ENCODE data around the gene SDK2. TPM values are rescaled to one million over a fixed set of nuclear protein-coding genes. Genes with fewer than 3 reads are reported as not detected.

Gene SDK2
- total RNA-seq, 1 donor from 2014 or later, result 11.2 TPM

DNA sequence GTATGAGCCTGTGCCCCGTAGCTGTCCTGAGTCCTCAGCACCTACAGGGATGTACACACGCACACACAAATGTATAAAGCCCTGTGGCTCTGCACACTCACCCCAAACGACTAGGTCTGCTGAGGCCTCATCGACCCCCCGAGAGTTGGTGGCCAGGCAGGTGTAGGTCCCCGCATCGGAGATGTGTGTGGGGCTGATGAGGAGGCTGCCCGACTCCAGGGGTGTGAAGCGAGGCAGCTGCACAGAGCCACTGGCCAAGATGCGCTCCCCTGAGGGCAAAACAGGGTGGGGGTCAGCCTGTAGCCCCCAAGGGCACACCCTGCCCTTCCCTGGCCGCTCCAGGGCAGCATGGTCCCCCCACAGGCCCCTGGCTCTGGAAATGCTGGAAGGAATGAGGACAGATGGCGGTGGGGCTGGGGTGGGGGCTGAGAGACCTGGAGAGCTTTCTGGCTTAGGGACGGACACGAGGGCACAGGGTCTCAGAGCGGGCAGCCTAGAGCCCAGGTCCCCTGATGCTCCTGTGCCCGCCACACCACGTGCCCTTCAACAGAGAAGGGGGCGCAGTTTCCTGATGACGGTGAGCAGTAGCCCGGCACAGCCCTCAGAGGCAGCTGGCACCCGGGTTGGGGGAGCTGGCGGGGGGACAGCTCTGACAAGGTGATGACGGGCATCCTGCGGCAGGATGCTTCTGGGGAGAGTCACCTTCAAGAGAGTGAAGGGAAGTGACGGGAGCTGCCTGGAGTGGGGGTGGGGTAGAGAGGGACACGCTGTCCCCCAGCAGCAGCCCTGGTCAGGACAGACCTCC is 212.6 kb downstream of the SDK2 start:
- Histone ChIP-seq H3K27ac (ENCODE audit: low read depth, low read length) (no peak overlapping the region), H4K20me1 (ENCODE audit: insufficient read depth, low read length) (no peaks in the 10 kb centered on the region), H3K36me3 (ENCODE audit: insufficient read depth, low read length) (no peaks in the 10 kb centered on the region), H2AFZ (ENCODE audit: low read depth, low read length) (no peak overlapping the region), H3K9ac (ENCODE audit: low read length) (no peak overlapping the region), H3K79me2 (ENCODE audit: insufficient read depth, low read length) (no peaks in the 10 kb centered on the region), H3K4me1 (ENCODE audit: insufficient read depth, low read length) (no peaks in the 10 kb centered on the region), H3K9me3 (ENCODE audit: insufficient read depth, low read depth, low read length) (no peaks in the 10 kb centered on the region), H3K27me3 (ENCODE audit: insufficient read depth, low read length) (no peaks in the 10 kb centered on the region), H3K4me3 (ENCODE audit: insufficient read depth, low read depth, low read length) (no peak overlapping the region), H3K4me2 (ENCODE audit: low read length) (no peak overlapping the region)
- DNase-seq (ENCODE audit: low read depth), result no peak
- H3K4me1 Mint-ChIP-seq (ENCODE audit: low read depth, unreplicated experiment), result peaks cover 7% of the 10 kb centered on the region
- no peak for FAIRE-seq
- H3K27ac Mint-ChIP-seq (ENCODE audit: unreplicated experiment), result no peak overlapping the region
- TF ChIP-seq EZH2 (IDR thresholded peaks at IDR 0.05; ENCODE audit: insufficient read depth, low read length), result no peak
- TF ChIP-seq, protein P1, sequence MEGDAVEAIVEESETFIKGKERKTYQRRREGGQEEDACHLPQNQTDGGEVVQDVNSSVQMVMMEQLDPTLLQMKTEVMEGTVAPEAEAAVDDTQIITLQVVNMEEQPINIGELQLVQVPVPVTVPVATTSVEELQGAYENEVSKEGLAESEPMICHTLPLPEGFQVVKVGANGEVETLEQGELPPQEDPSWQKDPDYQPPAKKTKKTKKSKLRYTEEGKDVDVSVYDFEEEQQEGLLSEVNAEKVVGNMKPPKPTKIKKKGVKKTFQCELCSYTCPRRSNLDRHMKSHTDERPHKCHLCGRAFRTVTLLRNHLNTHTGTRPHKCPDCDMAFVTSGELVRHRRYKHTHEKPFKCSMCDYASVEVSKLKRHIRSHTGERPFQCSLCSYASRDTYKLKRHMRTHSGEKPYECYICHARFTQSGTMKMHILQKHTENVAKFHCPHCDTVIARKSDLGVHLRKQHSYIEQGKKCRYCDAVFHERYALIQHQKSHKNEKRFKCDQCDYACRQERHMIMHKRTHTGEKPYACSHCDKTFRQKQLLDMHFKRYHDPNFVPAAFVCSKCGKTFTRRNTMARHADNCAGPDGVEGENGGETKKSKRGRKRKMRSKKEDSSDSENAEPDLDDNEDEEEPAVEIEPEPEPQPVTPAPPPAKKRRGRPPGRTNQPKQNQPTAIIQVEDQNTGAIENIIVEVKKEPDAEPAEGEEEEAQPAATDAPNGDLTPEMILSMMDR (IDR thresholded peaks at IDR 0.05; ENCODE audit: insufficient read depth, low read depth, low read length), result no peak
- no peak overlapping the region for H3K4me3 Mint-ChIP-seq (ENCODE audit: unreplicated experiment)
- no peaks in the 10 kb centered on the region for H3K36me3 Mint-ChIP-seq (ENCODE audit: low read depth, unreplicated experiment)
- H3K27me3 Mint-ChIP-seq (ENCODE audit: low read depth, unreplicated experiment), result no peaks in the 10 kb centered on the region
- H3K9me3 Mint-ChIP-seq (ENCODE audit: unreplicated experiment), result no peaks in the 10 kb centered on the region

DNA sequence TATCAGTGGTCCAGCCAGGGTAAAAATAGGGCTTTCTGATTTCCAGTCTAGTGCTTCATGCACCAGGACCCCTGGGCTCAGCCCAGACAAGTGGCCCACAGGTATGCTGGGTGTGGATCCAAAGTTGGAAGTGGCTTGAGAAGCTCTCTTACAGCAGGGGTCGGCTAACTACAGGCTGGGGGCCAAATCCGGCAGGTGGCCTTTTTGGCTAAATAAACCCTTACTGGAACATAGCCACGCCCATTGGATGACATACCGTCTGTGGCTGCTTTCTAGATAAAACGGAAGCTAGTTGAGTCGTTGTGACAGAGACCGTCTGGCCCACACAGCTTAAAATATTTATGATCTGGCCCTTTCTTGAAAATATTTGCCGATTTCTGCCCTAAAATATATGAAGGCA is 213.4 kb downstream of the SDK2 start:
- TF ChIP-seq, protein P1 (IDR thresholded peaks at IDR 0.05; ENCODE audit: insufficient read depth, low read depth, low read length), result no peak
- no peak for TF ChIP-seq EZH2 (IDR thresholded peaks at IDR 0.05; ENCODE audit: insufficient read depth, low read length)
- Histone ChIP-seq H3K27ac (ENCODE audit: low read depth, low read length) (no peak overlapping the region), H3K79me2 (ENCODE audit: insufficient read depth, low read length) (no peaks in the 10 kb centered on the region), H3K27me3 (ENCODE audit: insufficient read depth, low read length) (no peaks in the 10 kb centered on the region), H3K4me3 (ENCODE audit: insufficient read depth, low read depth, low read length) (no peak overlapping the region), H3K9me3 (ENCODE audit: insufficient read depth, low read depth, low read length) (no peaks in the 10 kb centered on the region), H4K20me1 (ENCODE audit: insufficient read depth, low read length) (no peaks in the 10 kb centered on the region), H3K4me2 (ENCODE audit: low read length) (no peak overlapping the region), H3K4me1 (ENCODE audit: insufficient read depth, low read length) (no peaks in the 10 kb centered on the region), H2AFZ (ENCODE audit: low read depth, low read length) (no peak overlapping the region), H3K9ac (ENCODE audit: low read length) (no peak overlapping the region), H3K36me3 (ENCODE audit: insufficient read depth, low read length) (no peaks in the 10 kb centered on the region)
- no peaks in the 10 kb centered on the region for H3K36me3 Mint-ChIP-seq (ENCODE audit: low read depth, unreplicated experiment)
- peaks cover 5% of the 10 kb centered on the region for H3K4me1 Mint-ChIP-seq (ENCODE audit: low read depth, unreplicated experiment)
- no peaks in the 10 kb centered on the region for H3K9me3 Mint-ChIP-seq (ENCODE audit: unreplicated experiment)
- FAIRE-seq (no peak), DNase-seq (ENCODE audit: low read depth) (peak; percentile 14)
- no peaks in the 10 kb centered on the region for H3K27me3 Mint-ChIP-seq (ENCODE audit: low read depth, unreplicated experiment)
- H3K27ac Mint-ChIP-seq (ENCODE audit: unreplicated experiment), result no peak overlapping the region
- H3K4me3 Mint-ChIP-seq (ENCODE audit: unreplicated experiment), result no peak overlapping the region

DNA sequence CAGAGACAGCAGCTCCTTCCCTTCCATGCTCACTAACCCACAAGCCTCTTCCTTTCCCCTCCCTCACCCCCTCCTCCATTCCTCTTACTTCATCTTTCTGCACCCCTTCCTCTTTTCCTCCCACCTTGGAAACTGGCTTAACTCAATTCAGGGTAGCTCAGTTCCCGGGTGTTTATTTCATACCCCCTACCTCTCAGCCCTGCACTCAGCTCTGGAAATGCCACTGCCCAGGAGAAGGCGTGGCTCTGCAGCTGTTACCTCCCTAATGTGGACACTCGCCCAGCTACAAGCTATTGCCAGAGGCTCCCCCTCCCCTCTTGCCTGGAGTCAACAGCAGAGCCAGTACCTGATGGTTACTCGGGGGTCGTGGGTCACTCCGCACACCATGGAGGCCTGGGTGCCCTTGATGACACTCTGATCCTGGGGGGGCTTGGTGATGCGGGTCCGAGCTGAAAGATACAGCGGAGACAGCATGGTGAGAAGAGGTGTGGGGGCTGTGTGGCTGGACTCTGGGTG is 214.0 kb downstream of the SDK2 start:
- Histone ChIP-seq H3K4me3 (ENCODE audit: insufficient read depth, low read depth, low read length) (no peak overlapping the region), H2AFZ (ENCODE audit: low read depth, low read length) (no peak overlapping the region), H3K9me3 (ENCODE audit: insufficient read depth, low read depth, low read length) (no peaks in the 10 kb centered on the region), H3K27ac (ENCODE audit: low read depth, low read length) (no peak overlapping the region), H3K79me2 (ENCODE audit: insufficient read depth, low read length) (no peaks in the 10 kb centered on the region), H4K20me1 (ENCODE audit: insufficient read depth, low read length) (no peaks in the 10 kb centered on the region), H3K36me3 (ENCODE audit: insufficient read depth, low read length) (no peaks in the 10 kb centered on the region), H3K9ac (ENCODE audit: low read length) (no peak overlapping the region), H3K4me2 (ENCODE audit: low read length) (no peak overlapping the region), H3K4me1 (ENCODE audit: insufficient read depth, low read length) (no peaks in the 10 kb centered on the region), H3K27me3 (ENCODE audit: insufficient read depth, low read length) (no peaks in the 10 kb centered on the region)
- H3K4me3 Mint-ChIP-seq (ENCODE audit: unreplicated experiment), result no peak overlapping the region
- no peaks in the 10 kb centered on the region for H3K27me3 Mint-ChIP-seq (ENCODE audit: low read depth, unreplicated experiment)
- DNase-seq (ENCODE audit: low read depth) (no peak), FAIRE-seq (no peak)
- H3K4me1 Mint-ChIP-seq (ENCODE audit: low read depth, unreplicated experiment), result peaks cover 5% of the 10 kb centered on the region
- no peak for TF ChIP-seq EZH2 (IDR thresholded peaks at IDR 0.05; ENCODE audit: insufficient read depth, low read length)
- TF ChIP-seq, protein P1 (IDR thresholded peaks at IDR 0.05; ENCODE audit: insufficient read depth, low read depth, low read length), result no peak
- no peak overlapping the region for H3K27ac Mint-ChIP-seq (ENCODE audit: unreplicated experiment)
- no peaks in the 10 kb centered on the region for H3K36me3 Mint-ChIP-seq (ENCODE audit: low read depth, unreplicated experiment)
- H3K9me3 Mint-ChIP-seq (ENCODE audit: unreplicated experiment), result no peaks in the 10 kb centered on the region
